HUES64 (cell line): ENCODE measurements around the gene CHST6. TPM values are rescaled to one million over a fixed set of nuclear protein-coding genes. Genes with fewer than 3 reads are reported as not detected.
"Not testable (repeated sequence)": the region's sequence is repeated elsewhere in the genome, so short reads cannot be mapped to it uniquely, and the experiment has no call there.

Experiments
- H3K27ac ChIP-seq: 2 replicates; pipeline ENCODE4 v1.7.0; 2013; ENCODE audit warnings: low read depth, low read length, inconsistent platforms
- H3K27me3 ChIP-seq: 2 replicates; pipeline ENCODE4 v1.6.1; 2013; ENCODE audit warnings: mild to moderate bottlenecking, low read length; ENCODE audit not compliant: insufficient read depth
- H3K36me3 ChIP-seq: 2 replicates; pipeline ENCODE4 v1.6.1; 2013; ENCODE audit warnings: mild to moderate bottlenecking, low read length; ENCODE audit not compliant: insufficient read depth
- H3K4me1 ChIP-seq: 2 replicates; pipeline ENCODE4 v1.6.1; 2013; ENCODE audit warnings: mild to moderate bottlenecking, low read length, moderate library complexity; ENCODE audit not compliant: insufficient read depth
- H3K4me3 ChIP-seq: 2 replicates; pipeline ENCODE4 v1.5.1; 2013; ENCODE audit warnings: mild to moderate bottlenecking, low read length, moderate library complexity
- H3K9ac ChIP-seq: 2 replicates; pipeline ENCODE4 v1.6.1; 2013; ENCODE audit warnings: mild to moderate bottlenecking, low read depth, low read length
- H3K9me3 ChIP-seq: 2 replicates; pipeline ENCODE4 v1.6.1; 2013; ENCODE audit warnings: low read depth, low read length; ENCODE audit not compliant: insufficient read depth
- WGBS: fragments of 150-250, 120-280 bp; methylation state at CpG from one replicate; pipeline ENCODE4 v1.1.7; 2013; ENCODE audit warnings: missing lambda C conversion rate; 5-methylcytosine and 5-hydroxymethylcytosine counted together
- polyA plus RNA-seq, 2 experiments: library from polyadenylated mRNA; stranded (reverse); fragments of 50-300 nt; gene quantifications; one replicate each; pipeline ENCODE4 v1.2.3, GENCODE V29; 2013

CHST6 gene
- polyA plus RNA-seq (2013, experiment 1 of 2) = 8.0 TPM
- 9.4 TPM for polyA plus RNA-seq (2013, experiment 2 of 2)

- H3K4me1 ChIP-seq = peaks cover 6% of the 10 kb centered on the region; the same call in 1 of the 2 replicates
- H3K27ac ChIP-seq = peak within 1 kb of the TSS; percentile 80; the same call in 1 of the 2 replicates
- peak within 1 kb of the TSS; percentile 79 for H3K9ac ChIP-seq
- 0 out of 2 replicates have a peak, but pooled peaks cover 4% of the 10 kb centered on the region for H3K36me3 ChIP-seq
- H3K27me3 ChIP-seq = peaks cover 6% of the 10 kb centered on the region; the same call in 1 of the 2 replicates
- WGBS = 3% methylated on average over 43 of the region's 43 CpGs
- H3K4me3 ChIP-seq = peak within 1 kb of the TSS; percentile 81
- no peaks in the 10 kb centered on the region for H3K9me3 ChIP-seq
These were observed at the start of gene CHST6 for GRCh38 chr16:75495076-75495674. TSS of gene CHST6 (minus strand) at chr16:75495441. CDS start at chr16:75479828, 15,613 bp downstream.

- not testable (repeated sequence) for H3K4me3 ChIP-seq, H3K27me3 ChIP-seq, H3K36me3 ChIP-seq, H3K9ac ChIP-seq, H3K4me1 ChIP-seq, H3K27ac ChIP-seq, H3K9me3 ChIP-seq
- WGBS = 90% methylated on average over 6 of the region's 8 CpGs
These were observed 47.2 kb upstream of the CHST6 start for GRCh38 chr16:75542462-75542861.

- WGBS = 97% methylated on average over 5 of the region's 5 CpGs
- H3K36me3 ChIP-seq = 0 out of 2 replicates have a peak, but pooled peaks cover 3% of the 10 kb centered on the region
- no peak overlapping the region for H3K9ac ChIP-seq
- H3K4me3 ChIP-seq = no peak overlapping the region
- no peaks in the 10 kb centered on the region for H3K4me1 ChIP-seq
- no peak overlapping the region for H3K27ac ChIP-seq
- H3K27me3 ChIP-seq = no peaks in the 10 kb centered on the region
- no peaks in the 10 kb centered on the region for H3K9me3 ChIP-seq
These were observed 46.0 kb upstream of the CHST6 start for GRCh38 chr16:75541236-75541635.

GRCh38 chr16:75538882-75539565, 43.8 kb upstream of the CHST6 start:
- WGBS = 87% methylated on average over 4 of the region's 10 CpGs
- H3K27me3 ChIP-seq, H3K4me1 ChIP-seq, H3K27ac ChIP-seq, H3K9me3 ChIP-seq, H3K36me3 ChIP-seq, H3K9ac ChIP-seq, H3K4me3 ChIP-seq: not testable (repeated sequence)

GRCh38 chr16:75537776-75538175, 42.5 kb upstream of the CHST6 start:
- Histone ChIP-seq H3K4me3 (no peak overlapping the region), H3K9ac (no peak overlapping the region), H3K27ac (no peak overlapping the region), H3K4me1 (no peaks in the 10 kb centered on the region), H3K36me3 (no peaks in the 10 kb centered on the region), H3K27me3 (no peaks in the 10 kb centered on the region), H3K9me3 (no peaks in the 10 kb centered on the region)
- 89% methylated on average over 3 of the region's 4 CpGs for WGBS

- WGBS = 92% methylated on average over 7 of the region's 7 CpGs
- no peaks in the 10 kb centered on the region for H3K27me3 ChIP-seq
- no peak within 1 kb of the TSS for H3K4me3 ChIP-seq
- no peaks in the 10 kb centered on the region for H3K4me1 ChIP-seq
- H3K27ac ChIP-seq = no peak within 1 kb of the TSS
- no peaks in the 10 kb centered on the region for H3K9me3 ChIP-seq
- no peak within 1 kb of the TSS for H3K9ac ChIP-seq
- no peaks in the 10 kb centered on the region for H3K36me3 ChIP-seq
These were observed 40.7 kb upstream of the CHST6 start, which contains the start of gene CHST5 for GRCh38 chr16:75535901-75536300. TSS of gene CHST5 (minus strand) at chr16:75536108. CDS start at chr16:75530384, 5,724 bp downstream.

GRCh38 chr16:75535211-75535843, 40.1 kb upstream of the CHST6 start:
- Histone ChIP-seq H3K27me3 (no peaks in the 10 kb centered on the region), H3K27ac (no peak overlapping the region), H3K4me1 (no peaks in the 10 kb centered on the region), H3K9me3 (no peaks in the 10 kb centered on the region), H3K36me3 (no peaks in the 10 kb centered on the region), H3K9ac (no peak overlapping the region), H3K4me3 (no peak overlapping the region)
- 95% methylated on average over 32 of the region's 34 CpGs for WGBS

GRCh38 chr16:75534560-75535205, 39.4 kb upstream of the CHST6 start:
- Histone ChIP-seq H3K4me1 (no peaks in the 10 kb centered on the region), H3K9me3 (no peaks in the 10 kb centered on the region), H3K9ac (no peak overlapping the region), H3K27me3 (no peaks in the 10 kb centered on the region), H3K36me3 (no peaks in the 10 kb centered on the region), H3K27ac (no peak overlapping the region), H3K4me3 (no peak overlapping the region)
- 93% methylated on average over 19 of the region's 19 CpGs for WGBS

- no peaks in the 10 kb centered on the region for H3K27me3 ChIP-seq
- H3K9me3 ChIP-seq = no peaks in the 10 kb centered on the region
- H3K9ac ChIP-seq = no peak overlapping the region
- 90% methylated on average over 2 of the region's 2 CpGs for WGBS
- H3K36me3 ChIP-seq = no peaks in the 10 kb centered on the region
- no peak overlapping the region for H3K27ac ChIP-seq
- H3K4me3 ChIP-seq = no peak overlapping the region
- no peaks in the 10 kb centered on the region for H3K4me1 ChIP-seq
These were observed 37.5 kb upstream of the CHST6 start for GRCh38 chr16:75532791-75533190.

GRCh38 chr16:75532142-75532765, 37.0 kb upstream of the CHST6 start:
- no peaks in the 10 kb centered on the region for H3K36me3 ChIP-seq

More at GRCh38 chr16:75532142-75532765, 37.0 kb upstream of the CHST6 start:
- 88% methylated on average over 8 of the region's 8 CpGs for WGBS
- Histone ChIP-seq H3K27me3 (no peaks in the 10 kb centered on the region), H3K27ac (no peak overlapping the region), H3K9ac (no peak overlapping the region), H3K4me3 (no peak overlapping the region), H3K4me1 (no peaks in the 10 kb centered on the region), H3K9me3 (no peaks in the 10 kb centered on the region)
